B cell (primary cell): Measurements from ENCODE around the gene ABCD3.

Experiments used
- EZH2 ChIP-seq: IDR thresholded peaks from 2 replicates; pipeline ENCODE4 v1.6.1; 2012; ENCODE audit warnings: borderline replicate concordance, low read depth, mild to moderate bottlenecking, moderate library complexity, low read length; ENCODE audit not compliant: insufficient read depth, poor library complexity, severe bottlenecking
- TF ChIP-seq, protein P1 (sequence below): fragments of 200-600 bp; IDR thresholded peaks from one replicate; pipeline ENCODE4 v1.8.0; 2022; ENCODE audit warnings: antibody characterized with exemption, mild to moderate bottlenecking

DNA sequence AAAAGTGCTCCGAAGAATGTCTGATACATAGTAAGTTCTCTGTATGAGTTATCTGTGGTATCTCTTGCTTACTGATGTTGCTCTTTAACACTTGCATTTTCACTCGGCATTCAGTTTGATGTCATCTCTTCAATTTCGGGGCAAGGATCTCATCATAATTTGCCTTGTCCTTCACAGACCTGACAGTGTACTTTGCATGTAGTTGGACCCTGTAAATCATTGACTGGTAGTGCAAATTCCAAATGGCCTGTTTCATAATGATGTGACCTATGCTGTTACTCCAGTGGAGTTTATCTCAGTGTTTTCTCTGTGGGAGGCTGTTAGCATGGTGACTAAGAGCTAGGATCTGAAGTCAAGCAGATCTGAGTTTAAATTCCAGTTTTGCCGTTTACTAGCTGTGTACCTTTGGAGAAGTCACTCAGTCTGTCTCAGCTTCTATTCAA is 34.2 kb upstream of the ABCD3 start:
- TF ChIP-seq, protein P1, sequence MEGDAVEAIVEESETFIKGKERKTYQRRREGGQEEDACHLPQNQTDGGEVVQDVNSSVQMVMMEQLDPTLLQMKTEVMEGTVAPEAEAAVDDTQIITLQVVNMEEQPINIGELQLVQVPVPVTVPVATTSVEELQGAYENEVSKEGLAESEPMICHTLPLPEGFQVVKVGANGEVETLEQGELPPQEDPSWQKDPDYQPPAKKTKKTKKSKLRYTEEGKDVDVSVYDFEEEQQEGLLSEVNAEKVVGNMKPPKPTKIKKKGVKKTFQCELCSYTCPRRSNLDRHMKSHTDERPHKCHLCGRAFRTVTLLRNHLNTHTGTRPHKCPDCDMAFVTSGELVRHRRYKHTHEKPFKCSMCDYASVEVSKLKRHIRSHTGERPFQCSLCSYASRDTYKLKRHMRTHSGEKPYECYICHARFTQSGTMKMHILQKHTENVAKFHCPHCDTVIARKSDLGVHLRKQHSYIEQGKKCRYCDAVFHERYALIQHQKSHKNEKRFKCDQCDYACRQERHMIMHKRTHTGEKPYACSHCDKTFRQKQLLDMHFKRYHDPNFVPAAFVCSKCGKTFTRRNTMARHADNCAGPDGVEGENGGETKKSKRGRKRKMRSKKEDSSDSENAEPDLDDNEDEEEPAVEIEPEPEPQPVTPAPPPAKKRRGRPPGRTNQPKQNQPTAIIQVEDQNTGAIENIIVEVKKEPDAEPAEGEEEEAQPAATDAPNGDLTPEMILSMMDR: no peak
- no peak for TF ChIP-seq EZH2
